K562 (cell line): Measurements from ENCODE around the gene HRC. TPM values are rescaled to one million over a fixed set of nuclear protein-coding genes. Genes with fewer than 3 reads are reported as not detected.

Experiments used
- ATF7 ChIP-seq: fragments of 450-650 bp; IDR thresholded peaks from 2 replicates; pipeline ENCODE4 v1.7.1; 2014; ENCODE audit warnings: mild to moderate bottlenecking, moderate library complexity
- BCOR ChIP-seq: fragments of 450-650 bp; IDR thresholded peaks from 2 replicates; pipeline ENCODE4 v1.6.1; 2016
- DPF2 ChIP-seq: fragments of 450-650 bp; IDR thresholded peaks from 2 replicates; pipeline ENCODE4 v1.6.1; 2016
- HOMEZ ChIP-seq: fragments of 250-450 bp; sonication (Bioruptor Pico); IDR thresholded peaks from 2 replicates; pipeline ENCODE4 v1.4.0; 2020; ENCODE audit warnings: mild to moderate bottlenecking, moderate library complexity
- KDM5B ChIP-seq: fragments of 200-600 bp; sonication (generic); IDR thresholded peaks from 2 replicates; pipeline ENCODE4 v1.6.1; 2012; ENCODE audit warnings: low read depth, mild to moderate bottlenecking, moderate library complexity, low read length, control low read depth, inconsistent platforms; ENCODE audit not compliant: insufficient replicate concordance
- MAZ ChIP-seq, 2 experiments: fragments of 450-650 bp in 1 of 2; sonication (generic) in 1 of 2; formaldehyde crosslinking; IDR thresholded peaks in 1 of 2; conservative IDR thresholded peaks in 1 of 2; 2 replicates each; pipeline versions ENCODE4 v1.4.0 to v1.5.0; 2020; ENCODE audit warnings: mild to moderate bottlenecking in 1 of 2, missing genetic modification reagents in 1 of 2
- PHF20 ChIP-seq: fragments of 450-650 bp; IDR thresholded peaks from 2 replicates; pipeline ENCODE4 v1.6.1; 2018; ENCODE audit not compliant: partially characterized antibody
- PHF8 ChIP-seq: fragments of 200-600 bp; sonication (generic); IDR thresholded peaks from 2 replicates; pipeline ENCODE4 v1.6.1; 2012; ENCODE audit warnings: mixed run types, mild to moderate bottlenecking, inconsistent platforms, low read length, moderate library complexity, borderline replicate concordance
- RAD21 ChIP-seq, 2 experiments: fragments of 250-450 bp in 1 of 2; fragments of 450-650 bp in 1 of 2; sonication (Bioruptor Pico) in 1 of 2; formaldehyde crosslinking in 1 of 2; IDR thresholded peaks in 1 of 2; conservative IDR thresholded peaks in 1 of 2; 2 replicates each; pipeline versions ENCODE4 v1.4.0 to v1.8.0; 2020 to 2022; ENCODE audit warnings: mild to moderate bottlenecking in 2 of 2, moderate library complexity in 1 of 2
- RB1 ChIP-seq: fragments of 450-650 bp; IDR thresholded peaks from 2 replicates; pipeline ENCODE4 v1.6.1; 2017; ENCODE audit warnings: low read depth, mild to moderate bottlenecking
- SMAD1 ChIP-seq: fragments of 150-350 bp; IDR thresholded peaks from 2 replicates; pipeline ENCODE4 v1.6.1; 2014; ENCODE audit warnings: low read length, low read depth; ENCODE audit not compliant: partially characterized antibody
- ZBTB12 ChIP-seq: fragments of 250-450 bp; sonication (Bioruptor Pico); IDR thresholded peaks from 2 replicates; pipeline ENCODE4 v1.4.0; 2020
- ZNF174 ChIP-seq: fragments of 250-450 bp; sonication (Bioruptor Pico); IDR thresholded peaks from 2 replicates; pipeline ENCODE4 v1.4.0; 2020; ENCODE audit warnings: mild to moderate bottlenecking
- ZNF232 ChIP-seq: sonication (generic); formaldehyde crosslinking; IDR thresholded peaks from 2 replicates; pipeline ENCODE4 v1.8.0; 2022; ENCODE audit warnings: mild to moderate bottlenecking, missing genetic modification reagents
- ZNF551 ChIP-seq: fragments of 250-450 bp; sonication (Bioruptor Pico); IDR thresholded peaks from 2 replicates; pipeline ENCODE4 v1.5.0; 2021; ENCODE audit warnings: mild to moderate bottlenecking, moderate library complexity
- ZNF717 ChIP-seq: fragments of 250-450 bp; sonication (Bioruptor Pico); IDR thresholded peaks from 2 replicates; pipeline ENCODE4 v1.5.0; 2021
- polyA plus RNA-seq, 8 experiments: library from polyadenylated mRNA; depleted of rRNA in 4 of 8; stranded (reverse) in 5 of 8; unstranded in 3 of 8; fragments of >200 nt; fragmentation: Nextera tagmentation in 2 of 8; fragmentation: Illumina TruSeq in 1 of 8; extraction: Ambion mirVana in 2 of 8; extraction: Trizol in 1 of 8; gene quantifications; 2 replicates each; pipeline versions ENCODE4 v1.2.1 to v1.2.3, GENCODE V29; 2011 to 2014; ENCODE audit warnings: inconsistent platforms in 1 of 8, missing spikeins in 1 of 8
- total RNA-seq, 7 experiments: library from RNA; depleted of rRNA in 6 of 7; stranded (reverse); fragments of >200 nt in 6 of 7; fragmentation: Illumina TruSeq in 2 of 7; extraction: Trizol in 2 of 7; gene quantifications; 2 replicates each; pipeline versions ENCODE4 v1.2.1 to v1.2.3, GENCODE V29; 2011 to 2021; ENCODE audit warnings: low replicate concordance in 1 of 7
- TF ChIP-seq, protein P1 (sequence below): fragments of 450-650 bp; IDR thresholded peaks from 2 replicates; pipeline ENCODE4 v1.6.1; 2017; ENCODE audit warnings: antibody characterized with exemption, mild to moderate bottlenecking
- TF ChIP-seq, protein P2 (sequence below), 2 experiments: fragments of 450-650 bp; IDR thresholded peaks; 2 replicates each; pipeline ENCODE4 v1.6.1; 2016
- TF ChIP-seq, protein P3 (sequence below): conservative IDR thresholded peaks from 2 replicates; pipeline ENCODE4 v1.6.1; 2011; ENCODE audit warnings: low read depth, mild to moderate bottlenecking, low read length; ENCODE audit not compliant: control insufficient read depth

Gene HRC
- total and polyA plus RNA-seq, 9 of the 15 experiments (the other 6 are each of a cell fraction or from before 2014, with no cell fraction given): 0.66 to 18.7 (median 13.1) TPM

- TF ChIP-seq, protein P1, sequence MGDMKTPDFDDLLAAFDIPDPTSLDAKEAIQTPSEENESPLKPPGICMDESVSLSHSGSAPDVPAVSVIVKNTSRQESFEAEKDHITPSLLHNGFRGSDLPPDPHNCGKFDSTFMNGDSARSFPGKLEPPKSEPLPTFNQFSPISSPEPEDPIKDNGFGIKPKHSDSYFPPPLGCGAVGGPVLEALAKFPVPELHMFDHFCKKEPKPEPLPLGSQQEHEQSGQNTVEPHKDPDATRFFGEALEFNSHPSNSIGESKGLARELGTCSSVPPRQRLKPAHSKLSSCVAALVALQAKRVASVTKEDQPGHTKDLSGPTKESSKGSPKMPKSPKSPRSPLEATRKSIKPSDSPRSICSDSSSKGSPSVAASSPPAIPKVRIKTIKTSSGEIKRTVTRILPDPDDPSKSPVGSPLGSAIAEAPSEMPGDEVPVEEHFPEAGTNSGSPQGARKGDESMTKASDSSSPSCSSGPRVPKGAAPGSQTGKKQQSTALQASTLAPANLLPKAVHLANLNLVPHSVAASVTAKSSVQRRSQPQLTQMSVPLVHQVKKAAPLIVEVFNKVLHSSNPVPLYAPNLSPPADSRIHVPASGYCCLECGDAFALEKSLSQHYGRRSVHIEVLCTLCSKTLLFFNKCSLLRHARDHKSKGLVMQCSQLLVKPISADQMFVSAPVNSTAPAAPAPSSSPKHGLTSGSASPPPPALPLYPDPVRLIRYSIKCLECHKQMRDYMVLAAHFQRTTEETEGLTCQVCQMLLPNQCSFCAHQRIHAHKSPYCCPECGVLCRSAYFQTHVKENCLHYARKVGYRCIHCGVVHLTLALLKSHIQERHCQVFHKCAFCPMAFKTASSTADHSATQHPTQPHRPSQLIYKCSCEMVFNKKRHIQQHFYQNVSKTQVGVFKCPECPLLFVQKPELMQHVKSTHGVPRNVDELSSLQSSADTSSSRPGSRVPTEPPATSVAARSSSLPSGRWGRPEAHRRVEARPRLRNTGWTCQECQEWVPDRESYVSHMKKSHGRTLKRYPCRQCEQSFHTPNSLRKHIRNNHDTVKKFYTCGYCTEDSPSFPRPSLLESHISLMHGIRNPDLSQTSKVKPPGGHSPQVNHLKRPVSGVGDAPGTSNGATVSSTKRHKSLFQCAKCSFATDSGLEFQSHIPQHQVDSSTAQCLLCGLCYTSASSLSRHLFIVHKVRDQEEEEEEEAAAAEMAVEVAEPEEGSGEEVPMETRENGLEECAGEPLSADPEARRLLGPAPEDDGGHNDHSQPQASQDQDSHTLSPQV: no peak
- TF ChIP-seq KDM5B (peak; percentile 72), BCOR (no peak), RB1 (no peak), DPF2 (no peak), ZBTB12 (CRISPR knock-in tag) (no peak), ATF7 (0 out of 2 replicates have a peak, but pooled peaks have one; percentile 24), HOMEZ (no peak), MAZ (CRISPR knock-in tag; conservative IDR thresholded peaks at IDR 0.05 in 1 of 2, IDR thresholded peaks at IDR 0.05 in 1 of 2) (peak in 1 of 2 experiments; percentile 53; a peak in 1 of 4 replicates), RAD21 (CRISPR knock-in tag; conservative IDR thresholded peaks at IDR 0.05 in 1 of 2, IDR thresholded peaks at IDR 0.05 in 1 of 2) (no peak), SMAD1 (no peak), ZNF551 (CRISPR knock-in tag) (no peak), PHF8 (peak; percentile 63; the same call in 1 of the 2 replicates), ZNF174 (CRISPR knock-in tag) (no peak), ZNF717 (CRISPR knock-in tag) (no peak), ZNF232 (CRISPR knock-in tag) (peak; percentile 69; the same call in 1 of the 2 replicates), PHF20 (no peak)
- TF ChIP-seq, protein P2, sequence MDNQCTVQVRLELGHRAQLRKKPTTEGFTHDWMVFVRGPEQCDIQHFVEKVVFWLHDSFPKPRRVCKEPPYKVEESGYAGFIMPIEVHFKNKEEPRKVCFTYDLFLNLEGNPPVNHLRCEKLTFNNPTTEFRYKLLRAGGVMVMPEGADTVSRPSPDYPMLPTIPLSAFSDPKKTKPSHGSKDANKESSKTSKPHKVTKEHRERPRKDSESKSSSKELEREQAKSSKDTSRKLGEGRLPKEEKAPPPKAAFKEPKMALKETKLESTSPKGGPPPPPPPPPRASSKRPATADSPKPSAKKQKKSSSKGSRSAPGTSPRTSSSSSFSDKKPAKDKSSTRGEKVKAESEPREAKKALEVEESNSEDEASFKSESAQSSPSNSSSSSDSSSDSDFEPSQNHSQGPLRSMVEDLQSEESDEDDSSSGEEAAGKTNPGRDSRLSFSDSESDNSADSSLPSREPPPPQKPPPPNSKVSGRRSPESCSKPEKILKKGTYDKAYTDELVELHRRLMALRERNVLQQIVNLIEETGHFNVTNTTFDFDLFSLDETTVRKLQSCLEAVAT (IDR thresholded peaks at IDR 0.05): 0 out of 4 replicates have a peak, but pooled peaks of 1 of the 2 experiments have one; percentile 2
- TF ChIP-seq, protein P3, sequence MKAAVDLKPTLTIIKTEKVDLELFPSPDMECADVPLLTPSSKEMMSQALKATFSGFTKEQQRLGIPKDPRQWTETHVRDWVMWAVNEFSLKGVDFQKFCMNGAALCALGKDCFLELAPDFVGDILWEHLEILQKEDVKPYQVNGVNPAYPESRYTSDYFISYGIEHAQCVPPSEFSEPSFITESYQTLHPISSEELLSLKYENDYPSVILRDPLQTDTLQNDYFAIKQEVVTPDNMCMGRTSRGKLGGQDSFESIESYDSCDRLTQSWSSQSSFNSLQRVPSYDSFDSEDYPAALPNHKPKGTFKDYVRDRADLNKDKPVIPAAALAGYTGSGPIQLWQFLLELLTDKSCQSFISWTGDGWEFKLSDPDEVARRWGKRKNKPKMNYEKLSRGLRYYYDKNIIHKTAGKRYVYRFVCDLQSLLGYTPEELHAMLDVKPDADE: 0 out of 2 replicates have a peak, but pooled peaks have one; percentile 28
These were observed 26.0 kb downstream of the HRC start (continued) for GRCh38 chr19:49129238-49129583.
